Naive thymus-derived CD8-positive, alpha-beta T cell (primary cell): ENCODE measurements around the gene RSPH9. TPM values are rescaled to one million over a fixed set of nuclear protein-coding genes. Genes with fewer than 3 reads are reported as not detected.
A peak's percentile ranks its signal among the peaks of the same experiment; 100 is the strongest.
"Not testable (repeated sequence)": the region's sequence is repeated elsewhere in the genome, so short reads cannot be mapped to it uniquely, and the experiment has no call there.

ENCODE experiments used
- ATAC-seq, 2 donors: fragments of 150-1000 bp; cut with Tn5 transposase in 1 of 2; sonication (Bioruptor Pico), chemical (Tn5 transposase) in 1 of 2; 1 replicate in 1 of 2; 2 replicates in 1 of 2; pipeline ENCODE4 v1.10.0; 2021; ENCODE audit warnings: mild to moderate bottlenecking in 2 of 2, moderate library complexity in 2 of 2
- POLR2A ChIA-PET: fragments of 350-600 bp; sonication (Branson Sonifier 250); formaldehyde crosslinking; loops from one replicate; lab custom pipeline; 2021; ENCODE audit warnings: antibody characterized with exemption; lab: Charles Lee
- DNase-seq, 10 donors: peaks; one replicate each; pipeline versions ENCODE4 v3.0.0 to v3.0.0-alpha.2; 2020 to 2022
- H3K27ac Mint-ChIP-seq, 10 donors: one replicate each; pipeline ENCODE4 v1.8.0; 2020 to 2022; ENCODE audit warnings: mild to moderate bottlenecking in 10 of 10, mixed read lengths in 10 of 10, moderate library complexity in 4 of 10, inconsistent platforms in 1 of 10
- H3K27me3 Mint-ChIP-seq, 5 donors: one replicate each; pipeline ENCODE4 v1.8.0; 2021 to 2022; ENCODE audit warnings: mixed read lengths in 5 of 5
- H3K36me3 Mint-ChIP-seq, 3 donors: one replicate each; pipeline ENCODE4 v1.8.0; 2020 to 2022; ENCODE audit warnings: mixed read lengths in 3 of 3, mild to moderate bottlenecking in 2 of 3, inconsistent platforms in 1 of 3
- H3K4me1 Mint-ChIP-seq, 4 donors: one replicate each; pipeline ENCODE4 v1.8.0; 2021 to 2022; ENCODE audit warnings: mixed read lengths in 4 of 4
- H3K4me3 Mint-ChIP-seq, 10 donors: one replicate each; pipeline ENCODE4 v1.8.0; 2020 to 2022; ENCODE audit warnings: mild to moderate bottlenecking in 10 of 10, mixed read lengths in 10 of 10, moderate library complexity in 6 of 10, inconsistent platforms in 1 of 10
- H3K9me3 Mint-ChIP-seq, 9 donors: one replicate each; pipeline ENCODE4 v1.8.0; 2020 to 2022; ENCODE audit warnings: mixed read lengths in 9 of 9, mild to moderate bottlenecking in 3 of 9, inconsistent platforms in 1 of 9, moderate library complexity in 1 of 9
- polyA plus RNA-seq, 3 donors: library from polyadenylated mRNA; unstranded; fragments of 300-500 nt; fragmentation: Illumina TruSeq; gene quantifications; one replicate each; pipeline ENCODE4 v1.2.3, GENCODE V29; 2021
- total RNA-seq, 8 experiments: library from RNA in 2 of 8; stranded (reverse) in 2 of 8; gene quantifications; one replicate each; pipeline ENCODE4 v1.2.3 and lab custom pipeline; 2021 to 2026

RSPH9 gene
- total and polyA plus RNA-seq, 5 experiments from 2014 or later: 0.44 to 1.1 (median 0.86) TPM; not detected in 2

DNA sequence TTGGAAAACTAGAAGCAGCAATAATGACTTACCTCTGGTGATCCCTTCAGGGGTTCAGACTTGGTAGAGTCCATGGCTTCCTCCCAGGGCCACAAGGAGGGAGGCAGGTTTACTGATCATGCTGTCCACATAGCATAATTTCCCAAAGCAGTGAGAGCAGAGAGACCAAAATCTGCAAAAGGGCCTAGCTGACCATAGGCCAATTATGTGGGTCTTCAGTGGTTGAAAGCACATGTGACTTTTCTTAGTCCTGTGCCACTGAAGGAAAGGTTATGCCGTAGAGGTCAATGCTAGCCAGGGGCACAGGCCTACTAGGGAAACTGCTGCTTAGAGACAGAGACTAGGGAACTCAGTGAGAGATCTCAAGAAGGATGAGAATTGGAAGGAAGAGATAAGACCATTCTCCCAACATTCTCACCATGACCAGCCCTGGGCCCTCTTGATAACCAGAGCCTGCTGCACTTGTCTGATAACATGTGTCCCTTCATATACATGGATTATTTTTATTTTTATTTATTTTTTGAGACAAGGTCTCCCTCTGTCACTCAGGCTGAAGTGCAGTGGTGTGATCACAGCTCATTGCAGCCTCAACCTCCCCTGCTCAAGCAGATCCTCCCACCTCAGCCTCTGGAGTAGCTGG lies 13.7 kb upstream of the RSPH9 start:
- peak overlapping the region in 7 of 10 donors; percentile 6 to 77 (median 57) for H3K4me3 Mint-ChIP-seq
- POLR2A ChIA-PET: no interaction called here
- H3K27ac Mint-ChIP-seq: peak overlapping the region in 8 of 10 donors; percentile 66 to 86 (median 78)
- DNase-seq (no peak), ATAC-seq (no peak)
- H3K27me3 Mint-ChIP-seq: peaks cover 0 to 2% (median 0%) of the 10 kb centered on the region in 5 donors
- peaks cover 29 to 56% (median 53%) of the 10 kb centered on the region in 4 donors for H3K4me1 Mint-ChIP-seq
- no peaks in the 10 kb centered on the region for H3K9me3 Mint-ChIP-seq
- peaks cover 0 to 10% (median 0%) of the 10 kb centered on the region in 3 donors for H3K36me3 Mint-ChIP-seq

DNA sequence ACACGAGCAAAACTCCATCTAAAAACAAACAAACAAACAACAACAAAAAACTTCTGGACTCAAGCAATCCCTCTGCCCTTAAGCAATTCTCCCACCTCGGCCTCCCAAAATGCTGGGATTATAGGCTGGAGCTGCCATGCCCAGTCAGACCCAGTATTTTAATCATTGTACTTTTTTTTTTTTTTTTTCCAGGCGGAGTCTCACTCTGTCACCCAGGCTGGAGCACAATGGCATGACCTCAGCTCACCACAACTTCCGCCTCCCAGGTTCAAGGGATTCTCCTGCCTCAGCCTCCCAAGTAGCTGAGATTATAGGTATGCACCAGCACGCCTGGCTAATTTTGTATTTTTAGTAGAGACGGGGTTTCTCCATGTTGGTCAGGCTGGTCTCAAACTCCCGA lies 11.8 kb upstream of the RSPH9 start:
- H3K27me3 Mint-ChIP-seq, H3K9me3 Mint-ChIP-seq, ATAC-seq, H3K4me3 Mint-ChIP-seq, H3K36me3 Mint-ChIP-seq, POLR2A ChIA-PET, DNase-seq, H3K27ac Mint-ChIP-seq: not testable (repeated sequence)
- H3K4me1 Mint-ChIP-seq: peaks cover 23 to 56% (median 48%) of the 10 kb centered on the region in 4 donors

DNA sequence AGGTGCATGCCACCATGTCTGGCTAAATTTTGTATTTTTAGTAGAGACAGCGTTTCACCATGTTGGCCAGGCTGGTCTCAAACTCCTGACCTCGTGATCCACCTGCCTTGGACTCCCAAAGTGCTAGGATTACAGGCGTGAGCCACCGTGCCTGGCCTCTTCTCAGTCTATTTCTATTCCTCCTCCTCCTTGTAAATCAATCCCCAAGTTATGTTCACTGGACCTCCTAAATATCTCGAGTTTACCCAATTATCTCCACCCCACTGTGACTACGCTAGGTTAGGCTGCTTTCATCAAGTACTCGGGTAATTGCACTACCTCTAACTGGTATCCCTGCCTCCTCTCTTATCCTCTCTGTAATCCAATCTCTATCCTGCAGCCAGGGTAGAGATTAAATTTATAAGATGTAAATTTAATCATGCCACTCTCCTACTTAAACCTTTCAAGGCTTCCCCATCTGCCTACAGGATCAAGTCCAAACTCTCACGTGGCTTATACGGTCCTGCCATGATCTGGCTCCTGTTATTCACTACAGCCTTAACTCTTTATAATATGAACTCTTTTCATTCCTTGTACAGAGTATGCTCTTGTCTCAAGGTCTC lies 10.0 kb upstream of the RSPH9 start:
- ATAC-seq: no peak
- Mint-ChIP-seq H3K36me3 (peaks cover 0 to 27% (median 6%) of the 10 kb centered on the region in 3 donors), H3K27ac (peak overlapping the region; percentile 93 to 98 (median 97)), H3K4me1 (peaks cover 24 to 64% (median 51%) of the 10 kb centered on the region in 4 donors), H3K9me3 (no peaks in the 10 kb centered on the region), H3K27me3 (peaks cover 0 to 2% (median 0%) of the 10 kb centered on the region in 5 donors), H3K4me3 (peak overlapping the region; percentile 92 to 99 (median 98))
- no peak for DNase-seq
- POLR2A ChIA-PET: interaction anchor here (0.8 to 1.9 kb wide), 4 partner anchors 8 to 113 kb away, joined by 3 to 8 read pairs (median 4); partner anchors contain the start of genes POLH, RSPH9 and XPO5

DNA sequence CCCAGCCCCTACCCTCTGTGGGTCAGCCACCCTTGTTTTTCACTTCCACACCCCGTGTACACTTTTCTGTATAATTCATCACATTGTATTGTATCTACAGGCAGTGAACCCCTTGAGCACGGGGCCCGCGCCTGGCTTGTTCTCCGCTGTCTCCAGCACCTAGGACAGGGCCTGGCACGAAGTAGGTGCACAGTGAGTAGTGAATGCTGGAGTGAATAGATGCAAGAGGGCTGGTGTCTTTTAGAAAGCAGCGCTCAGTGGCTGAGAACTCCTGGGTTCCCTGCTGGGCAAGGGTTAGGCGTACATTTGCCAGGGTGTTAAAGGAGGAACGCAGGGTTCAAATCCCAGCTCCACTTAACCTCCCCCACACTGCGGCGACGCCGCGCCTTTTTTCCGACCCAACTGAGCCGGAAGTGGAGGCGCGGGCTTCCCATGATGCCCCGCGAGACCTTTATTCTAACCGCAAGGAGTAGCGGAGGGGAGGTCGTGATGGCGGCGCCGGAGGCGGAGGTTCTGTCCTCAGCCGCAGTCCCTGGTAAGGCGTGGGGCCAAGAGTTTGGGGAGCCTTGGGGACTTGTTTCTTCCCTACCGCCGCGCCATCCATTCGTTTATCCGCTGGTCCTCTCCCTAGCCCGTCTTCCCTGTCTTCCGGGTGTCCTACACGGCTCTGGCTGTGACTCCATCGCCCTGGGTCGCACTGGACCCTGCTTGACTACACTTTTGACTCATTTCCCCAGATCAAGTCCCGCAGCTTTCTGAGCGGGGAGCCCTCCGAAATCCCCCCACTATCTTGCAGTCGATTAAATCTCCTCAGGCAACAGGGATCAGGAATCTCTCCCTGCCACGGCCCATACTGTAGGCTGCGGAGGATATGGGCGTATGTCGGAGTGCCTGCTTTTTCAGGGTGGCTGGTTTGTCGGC lies 9.2 kb upstream of the RSPH9 start, which contains the start of gene MAD2L1BP:
Gene MAD2L1BP (plus strand): TSS at position 454 of the 921 bp plus-strand sequence. CDS start 36 bp downstream, at position 490.
- Mint-ChIP-seq H3K27me3 (peaks cover 0 to 2% (median 0%) of the 10 kb centered on the region in 5 donors), H3K9me3 (no peaks in the 10 kb centered on the region), H3K27ac (peak within 1 kb of the TSS; percentile 93 to 98 (median 97)), H3K36me3 (peaks cover 0 to 36% (median 12%) of the 10 kb centered on the region in 3 donors), H3K4me3 (peak within 1 kb of the TSS; percentile 92 to 99 (median 98)), H3K4me1 (peaks cover 26 to 66% (median 54%) of the 10 kb centered on the region in 4 donors)
- POLR2A ChIA-PET: interaction anchor here (0.6 to 1.9 kb wide), 7 partner anchors 9 to 119 kb away, joined by 3 to 8 read pairs (median 4); partner anchors contain the start of genes POLH, POLR1C, RSPH9 and XPO5
- ATAC-seq: peak; percentile 91 to 93
- peak; percentile 71 to 93 (median 83) for DNase-seq

DNA sequence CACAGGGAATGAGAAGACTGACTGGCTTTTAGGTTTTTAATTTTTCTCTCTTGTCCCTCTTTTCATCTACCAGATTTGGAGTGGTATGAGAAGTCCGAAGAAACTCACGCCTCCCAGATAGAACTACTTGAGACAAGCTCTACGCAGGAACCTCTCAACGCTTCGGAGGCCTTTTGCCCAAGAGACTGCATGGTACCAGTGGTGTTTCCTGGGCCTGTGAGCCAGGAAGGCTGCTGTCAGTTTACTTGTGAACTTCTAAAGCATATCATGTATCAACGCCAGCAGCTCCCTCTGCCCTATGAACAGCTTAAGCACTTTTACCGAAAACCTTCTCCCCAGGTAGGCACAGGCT lies 8.6 kb upstream of the RSPH9 start:
- Mint-ChIP-seq H3K4me1 (peaks cover 27 to 61% (median 54%) of the 10 kb centered on the region in 4 donors), H3K27me3 (peaks cover 0 to 2% (median 0%) of the 10 kb centered on the region in 5 donors), H3K36me3 (peaks cover 0 to 42% (median 12%) of the 10 kb centered on the region in 3 donors), H3K4me3 (peak overlapping the region; percentile 92 to 99 (median 98)), H3K27ac (peak overlapping the region; percentile 93 to 98 (median 97)), H3K9me3 (no peaks in the 10 kb centered on the region)
- POLR2A ChIA-PET: interaction anchor here (0.6 to 1.9 kb wide), 4 partner anchors 8 to 119 kb away, joined by 3 to 8 read pairs (median 4); partner anchors contain the start of genes POLR1C, RSPH9 and YIPF3
- peak in 2 of 10 donors; percentile 28 to 29 for DNase-seq
- peak; percentile 21 to 27 for ATAC-seq

DNA sequence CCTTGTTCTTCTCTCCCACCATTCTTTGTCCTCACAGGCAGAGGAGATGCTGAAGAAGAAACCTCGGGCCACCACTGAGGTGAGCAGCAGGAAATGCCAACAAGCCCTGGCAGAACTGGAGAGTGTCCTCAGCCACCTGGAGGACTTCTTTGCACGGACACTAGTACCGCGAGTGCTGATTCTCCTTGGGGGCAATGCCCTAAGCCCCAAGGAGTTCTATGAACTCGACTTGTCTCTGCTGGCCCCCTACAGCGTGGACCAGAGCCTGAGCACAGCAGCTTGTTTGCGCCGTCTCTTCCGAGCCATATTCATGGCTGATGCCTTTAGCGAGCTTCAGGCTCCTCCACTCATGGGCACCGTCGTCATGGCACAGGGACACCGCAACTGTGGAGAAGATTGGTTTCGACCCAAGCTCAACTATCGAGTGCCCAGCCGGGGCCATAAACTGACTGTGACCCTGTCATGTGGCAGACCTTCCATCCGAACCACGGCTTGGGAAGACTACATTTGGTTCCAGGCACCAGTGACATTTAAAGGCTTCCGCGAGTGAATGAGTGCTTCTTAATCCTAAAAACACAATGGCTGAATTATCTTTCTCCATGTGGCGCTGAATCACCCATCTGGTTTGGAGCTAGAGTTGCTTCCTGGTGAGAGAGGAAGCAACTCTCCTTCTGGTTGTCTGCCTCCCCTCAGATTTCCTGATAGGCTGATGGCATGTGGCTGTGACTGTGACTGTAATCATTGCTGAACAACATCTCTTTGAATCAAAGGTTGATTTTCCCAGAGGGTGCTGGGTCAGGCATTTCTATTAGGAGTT lies 4.6 kb upstream of the RSPH9 start:
- DNase-seq: no peak
- H3K36me3 Mint-ChIP-seq: peaks cover 0 to 61% (median 12%) of the 10 kb centered on the region in 3 donors
- H3K27me3 Mint-ChIP-seq: peaks cover 0 to 2% (median 0%) of the 10 kb centered on the region in 5 donors
- peak overlapping the region in 6 of 10 donors; percentile 22 to 81 (median 54) for H3K27ac Mint-ChIP-seq
- no peaks in the 10 kb centered on the region for H3K9me3 Mint-ChIP-seq
- H3K4me3 Mint-ChIP-seq: peak overlapping the region in 5 of 10 donors; percentile 37 to 99 (median 62)
- POLR2A ChIA-PET: interaction anchor here (0.6 to 1.7 kb wide), 2 partner anchors 11 to 1222 kb away, joined by 4 to 5 read pairs; partner anchors contain the start of gene GTPBP2
- ATAC-seq: no peak
- H3K4me1 Mint-ChIP-seq: peaks cover 27 to 66% (median 60%) of the 10 kb centered on the region in 4 donors

DNA sequence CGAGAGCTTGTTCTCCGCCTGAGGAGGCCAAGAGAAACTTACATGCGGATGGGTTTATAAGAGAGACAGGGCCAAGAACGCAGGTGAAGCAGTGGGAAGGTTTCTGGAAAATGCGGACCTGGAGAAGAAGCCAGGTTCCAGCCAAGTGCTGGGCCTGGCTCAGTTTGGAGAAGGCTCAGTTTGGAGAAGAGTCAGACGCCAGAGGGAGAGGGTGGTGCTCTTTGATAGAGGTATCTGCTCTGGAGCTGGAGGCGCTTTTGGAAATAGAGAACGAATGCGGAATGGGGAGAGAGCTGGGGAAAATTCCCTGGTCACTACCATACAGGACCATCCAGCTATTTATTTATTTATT lies 753 bp downstream of the RSPH9 start:
- POLR2A ChIA-PET: interaction anchor here (0.9 to 2.3 kb wide), 4 partner anchors 9 to 22 kb away, joined by 3 to 8 read pairs (median 7); partner anchors contain the start of genes GTPBP2 and MAD2L1BP
- H3K27me3 Mint-ChIP-seq: no peaks in the 10 kb centered on the region
- peaks cover 12 to 30% (median 17%) of the 10 kb centered on the region in 4 donors for H3K4me1 Mint-ChIP-seq
- peak overlapping the region in 8 of 10 donors; percentile 9 to 81 (median 54) for H3K27ac Mint-ChIP-seq
- ATAC-seq: no peak
- peaks cover 0 to 26% (median under 1%) of the 10 kb centered on the region in 3 donors for H3K36me3 Mint-ChIP-seq
- no peaks in the 10 kb centered on the region for H3K9me3 Mint-ChIP-seq
- DNase-seq: no peak
- H3K4me3 Mint-ChIP-seq: peak overlapping the region; percentile 76 to 90 (median 82)

DNA sequence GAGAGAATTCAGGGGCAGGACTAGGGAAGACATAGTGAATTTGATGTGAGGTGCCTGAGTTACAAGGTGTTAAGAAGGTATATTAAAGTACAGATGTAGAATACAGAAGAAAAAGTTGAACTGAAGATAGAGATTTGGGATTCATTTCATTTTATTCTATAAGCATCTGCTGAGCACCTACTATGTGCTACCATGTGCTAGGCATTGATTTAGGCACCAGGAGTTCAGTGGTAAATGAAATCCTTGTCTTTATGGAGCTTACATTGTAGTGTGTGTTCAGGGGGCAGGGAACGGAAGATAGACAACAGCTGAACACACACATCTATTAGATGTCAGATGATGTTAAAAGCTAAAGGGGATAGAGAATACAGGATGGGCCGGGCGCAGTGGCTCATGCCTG lies 2.8 kb downstream of the RSPH9 start:
- Mint-ChIP-seq H3K27ac (no peak overlapping the region), H3K4me3 (no peak overlapping the region), H3K36me3 (peaks cover 0 to 6% (median 0%) of the 10 kb centered on the region in 3 donors), H3K4me1 (peaks cover 10 to 20% (median 13%) of the 10 kb centered on the region in 4 donors), H3K9me3 (no peaks in the 10 kb centered on the region), H3K27me3 (no peaks in the 10 kb centered on the region)
- POLR2A ChIA-PET: interaction anchor here (0.7 to 1.4 kb wide), 2 partner anchors 9 to 18 kb away, joined by 3 read pairs; partner anchors contain the start of gene GTPBP2
- ATAC-seq (no peak), DNase-seq (no peak)

DNA sequence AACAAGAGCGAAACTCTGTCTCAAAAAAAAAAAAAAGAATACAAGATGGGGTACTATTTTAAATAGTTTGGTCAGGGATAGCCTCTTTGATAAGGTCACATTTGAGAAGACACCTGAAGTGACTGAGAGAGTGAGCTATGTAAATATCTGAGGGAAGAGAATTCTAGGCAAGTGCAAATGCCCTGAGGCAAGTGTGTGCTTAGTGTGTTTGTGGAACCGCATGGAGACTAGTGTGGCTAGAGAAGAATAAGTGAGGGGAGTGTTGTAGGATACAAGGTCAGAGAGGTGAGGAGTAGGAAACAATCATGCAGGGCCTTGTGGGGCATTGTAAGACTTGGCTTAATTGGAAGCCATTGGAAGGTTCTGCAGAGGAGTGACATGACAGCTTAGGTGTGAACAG lies 3.4 kb downstream of the RSPH9 start:
- H3K27ac Mint-ChIP-seq: no peak overlapping the region
- H3K4me3 Mint-ChIP-seq: no peak overlapping the region
- DNase-seq (no peak), ATAC-seq (no peak)
- no peaks in the 10 kb centered on the region for H3K9me3 Mint-ChIP-seq
- POLR2A ChIA-PET: interaction anchor here (0.7 kb wide), 1 partner anchor 9 kb away, joined by 3 read pairs; no protein-coding TSS in a partner anchor
- H3K27me3 Mint-ChIP-seq: no peaks in the 10 kb centered on the region
- peaks cover 8 to 16% (median 12%) of the 10 kb centered on the region in 4 donors for H3K4me1 Mint-ChIP-seq
- no peaks in the 10 kb centered on the region for H3K36me3 Mint-ChIP-seq

DNA sequence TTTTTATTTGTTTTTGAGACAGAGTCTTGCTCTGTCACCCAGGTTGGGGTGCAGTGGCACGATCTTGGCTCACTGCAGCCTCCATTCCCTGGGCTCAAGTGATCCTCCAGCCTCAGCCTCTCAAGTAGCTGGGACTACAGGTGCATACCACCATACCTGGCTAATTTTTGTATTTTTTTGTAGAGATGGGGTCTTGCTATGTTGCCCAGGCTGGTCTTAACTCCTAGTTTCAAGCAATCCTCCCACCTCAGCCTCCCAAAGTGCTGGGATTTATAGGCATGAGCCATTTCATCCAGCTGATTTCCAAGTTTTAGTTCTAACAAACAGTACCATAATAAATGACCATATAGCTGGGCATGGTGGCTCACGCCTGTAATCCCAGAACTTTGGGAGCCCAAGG lies 8.0 kb downstream of the RSPH9 start:
- H3K9me3 Mint-ChIP-seq, H3K4me1 Mint-ChIP-seq, H3K36me3 Mint-ChIP-seq, POLR2A ChIA-PET, H3K4me3 Mint-ChIP-seq, DNase-seq, ATAC-seq, H3K27me3 Mint-ChIP-seq: not testable (repeated sequence)
- peak overlapping the region in 1 of 10 donors; percentile 53 for H3K27ac Mint-ChIP-seq

DNA sequence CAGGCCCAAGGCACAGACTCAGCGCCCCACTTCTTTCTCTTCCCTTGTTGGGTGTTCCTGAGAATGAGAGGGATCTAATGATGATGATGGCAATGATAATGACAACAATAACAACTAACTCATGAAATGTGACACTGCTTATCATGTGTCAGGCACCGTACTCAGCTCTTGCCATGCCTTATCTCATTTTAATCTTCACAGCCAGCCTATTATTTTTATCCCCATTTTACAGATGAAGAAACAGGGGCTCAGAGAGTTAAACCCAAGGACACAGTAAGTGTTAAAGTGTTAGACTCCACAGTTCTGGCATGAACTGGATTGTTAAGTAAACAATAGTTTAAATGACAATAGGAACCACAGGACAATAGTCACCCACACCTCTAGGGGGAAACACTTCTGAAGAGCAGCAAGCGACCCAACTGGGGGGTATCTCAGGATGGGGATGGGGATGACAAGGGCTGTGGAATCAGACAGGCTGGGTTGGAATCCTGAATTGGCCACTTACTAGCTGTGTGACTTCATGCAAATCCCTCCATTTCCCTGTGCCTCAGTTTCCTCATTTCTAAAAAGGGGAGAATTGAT lies 12.5 kb downstream of the RSPH9 start:
- Mint-ChIP-seq H3K27me3 (peaks cover 0 to 5% (median 0%) of the 10 kb centered on the region in 5 donors), H3K4me1 (no peaks in the 10 kb centered on the region)

More for the DNA sequence above, 12.5 kb downstream of the RSPH9 start:
- peaks cover 0 to 2% (median 0%) of the 10 kb centered on the region in 9 donors for H3K9me3 Mint-ChIP-seq
- POLR2A ChIA-PET: interaction anchor here (0.6 kb wide), 1 partner anchor 9 kb away, joined by 3 read pairs; no protein-coding TSS in a partner anchor
- peaks cover 0 to 5% (median 0%) of the 10 kb centered on the region in 3 donors for H3K36me3 Mint-ChIP-seq
- ATAC-seq: no peak
- H3K27ac Mint-ChIP-seq: no peak overlapping the region
- no peak overlapping the region for H3K4me3 Mint-ChIP-seq
- DNase-seq: no peak
